RWPE1 (cell line): ENCODE measurements around the gene ITGB7.
A peak's percentile ranks its signal among the peaks of the same experiment; 100 is the strongest.

Experiments
- CTCF ChIA-PET: fragments of 350-600 bp; sonication (Branson Sonifier 250); formaldehyde crosslinking; extraction: SDS; loops from one replicate; lab custom pipeline; 2021; lab: Yijun Ruan, JAX
- POLR2A ChIA-PET: fragments of 400-600 bp; formaldehyde crosslinking; extraction: SDS; loops from one replicate; lab custom pipeline; 2020; ENCODE audit warnings: antibody characterized with exemption; ENCODE audit not compliant: low non-redundant PET; lab: Yijun Ruan, JAX
- DNase-seq: peaks from one replicate; pipeline ENCODE4 v3.0.0; 2012; ENCODE audit warnings: low spot score
- H3K27ac ChIP-seq: fragments of 450-650 bp; 2 replicates; pipeline ENCODE4 v1.5.1; 2017
- TF ChIP-seq, protein P1 (sequence below): fragments of 450-650 bp; conservative IDR thresholded peaks from 2 replicates; pipeline ENCODE4 v1.5.1; 2017; ENCODE audit warnings: low read depth, mild to moderate bottlenecking

ITGB7 gene

DNA sequence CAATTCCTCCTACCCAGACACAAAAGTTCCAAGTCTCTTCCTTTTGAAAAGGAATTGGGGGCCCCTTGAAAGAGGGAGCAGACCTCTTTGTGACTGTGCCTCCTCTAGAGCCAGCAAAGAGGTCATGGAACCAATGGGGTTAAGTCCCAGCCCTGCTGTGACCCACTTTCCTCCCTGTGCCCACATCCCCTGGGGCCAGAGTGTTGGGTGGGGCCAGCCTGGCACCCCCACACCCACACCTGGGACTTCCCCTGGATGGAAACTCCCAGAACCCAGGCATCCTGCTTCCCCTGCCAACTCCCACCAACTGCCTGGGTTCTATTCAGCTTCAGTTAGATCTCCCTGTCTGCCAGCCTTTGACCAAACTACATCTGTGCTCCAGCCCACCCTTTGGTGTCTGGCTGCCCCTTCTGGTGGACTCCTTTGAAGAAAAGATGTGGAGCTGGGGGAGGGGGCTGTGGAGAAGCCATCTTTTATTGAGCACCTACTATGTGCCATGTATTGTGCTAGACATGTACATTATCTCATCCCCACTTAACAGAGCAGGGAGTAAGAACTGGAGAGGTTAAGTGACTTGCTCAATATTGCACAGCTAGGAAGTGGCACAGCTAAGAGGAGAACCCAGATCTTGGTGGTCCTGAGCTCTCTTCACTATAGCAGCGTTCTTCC lies 29.5 kb upstream of the ITGB7 start:
- H3K27ac ChIP-seq = peak overlapping the region; percentile 49
- ChIA-PET CTCF (interaction anchor here (0.9 kb wide), 1 partner anchor 15 kb away, joined by 3 read pairs; a partner anchor contains a TSS), POLR2A (no interaction called here)
- DNase-seq = no peak
- TF ChIP-seq, protein P1, sequence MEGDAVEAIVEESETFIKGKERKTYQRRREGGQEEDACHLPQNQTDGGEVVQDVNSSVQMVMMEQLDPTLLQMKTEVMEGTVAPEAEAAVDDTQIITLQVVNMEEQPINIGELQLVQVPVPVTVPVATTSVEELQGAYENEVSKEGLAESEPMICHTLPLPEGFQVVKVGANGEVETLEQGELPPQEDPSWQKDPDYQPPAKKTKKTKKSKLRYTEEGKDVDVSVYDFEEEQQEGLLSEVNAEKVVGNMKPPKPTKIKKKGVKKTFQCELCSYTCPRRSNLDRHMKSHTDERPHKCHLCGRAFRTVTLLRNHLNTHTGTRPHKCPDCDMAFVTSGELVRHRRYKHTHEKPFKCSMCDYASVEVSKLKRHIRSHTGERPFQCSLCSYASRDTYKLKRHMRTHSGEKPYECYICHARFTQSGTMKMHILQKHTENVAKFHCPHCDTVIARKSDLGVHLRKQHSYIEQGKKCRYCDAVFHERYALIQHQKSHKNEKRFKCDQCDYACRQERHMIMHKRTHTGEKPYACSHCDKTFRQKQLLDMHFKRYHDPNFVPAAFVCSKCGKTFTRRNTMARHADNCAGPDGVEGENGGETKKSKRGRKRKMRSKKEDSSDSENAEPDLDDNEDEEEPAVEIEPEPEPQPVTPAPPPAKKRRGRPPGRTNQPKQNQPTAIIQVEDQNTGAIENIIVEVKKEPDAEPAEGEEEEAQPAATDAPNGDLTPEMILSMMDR = no peak

- TF ChIP-seq, protein P1 = no peak
- no peak for DNase-seq
- CTCF ChIA-PET = interaction anchor here (0.9 kb wide), 1 partner anchor 15 kb away, joined by 3 read pairs; a partner anchor contains a TSS
- H3K27ac ChIP-seq = peak overlapping the region; percentile 49
- POLR2A ChIA-PET = no interaction called here
Measured at GRCh38 chr12:53235742-53236442, 28.8 kb upstream of the ITGB7 start.

GRCh38 chr12:53235164-53235563 lies 28.1 kb upstream of the ITGB7 start:
- ChIA-PET CTCF (no interaction called here), POLR2A (no interaction called here)
- no peak for DNase-seq
- TF ChIP-seq, protein P1 = no peak
- peak overlapping the region; percentile 98 for H3K27ac ChIP-seq

- TF ChIP-seq, protein P1 = no peak
- no peak for DNase-seq
- POLR2A ChIA-PET = no interaction called here
- H3K27ac ChIP-seq = peak overlapping the region; percentile 98
- CTCF ChIA-PET = no interaction called here
Measured at GRCh38 chr12:53234271-53234914, 27.3 kb upstream of the ITGB7 start.

- TF ChIP-seq, protein P1 = no peak
- H3K27ac ChIP-seq = peak overlapping the region; percentile 98
- DNase-seq = no peak
- ChIA-PET CTCF (interaction anchor here (0.7 to 0.9 kb wide), 5 partner anchors 14 to 54 kb away, joined by 3 to 5 read pairs (median 3); partner anchors contain the start of gene ZNF740), POLR2A (no interaction called here)
Measured at GRCh38 chr12:53233671-53234121, 26.6 kb upstream of the ITGB7 start.

DNA sequence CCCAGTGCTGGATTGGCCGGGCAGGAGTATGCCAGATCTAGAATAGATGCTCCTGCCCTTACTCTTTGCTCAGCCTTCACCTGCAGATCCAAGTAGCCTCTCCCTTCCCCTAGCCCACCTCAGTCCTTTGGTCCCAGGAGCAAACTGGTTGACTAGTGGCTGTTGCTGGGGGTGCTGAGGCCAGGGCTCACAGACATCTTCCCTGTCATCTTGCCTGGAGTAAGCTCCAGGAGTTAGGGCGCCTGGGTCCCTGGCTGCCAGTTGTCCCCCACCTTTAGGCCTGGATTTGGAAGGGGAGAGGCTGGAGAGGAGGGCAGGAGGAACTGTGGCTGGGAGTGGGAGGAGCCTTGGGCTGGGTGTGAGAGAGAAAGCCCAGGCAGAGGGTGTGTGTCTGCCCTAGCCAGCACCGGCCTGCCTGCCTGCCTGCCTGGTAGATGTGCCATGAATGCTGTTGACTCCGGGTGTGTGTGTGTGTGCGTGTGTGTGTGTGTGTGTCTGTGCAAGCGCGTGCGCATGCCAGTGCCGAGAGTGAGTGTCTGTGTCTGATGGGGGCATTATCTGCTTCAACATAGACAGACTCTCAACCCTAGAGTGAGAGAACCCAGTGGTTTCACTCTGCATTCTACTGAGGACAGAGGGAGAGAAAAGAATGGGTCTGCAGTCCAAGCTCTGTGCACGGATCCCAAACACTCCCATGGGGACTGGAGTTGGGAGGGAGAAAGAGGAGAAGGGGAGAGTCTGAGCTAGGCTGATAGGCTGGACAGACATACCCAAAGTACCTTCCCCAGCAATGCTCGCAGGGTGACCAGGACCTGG lies 25.8 kb upstream of the ITGB7 start:
- CTCF ChIA-PET = interaction anchor here (0.6 to 0.9 kb wide), 6 partner anchors 13 to 89 kb away, joined by 3 to 5 read pairs (median 3); partner anchors contain the start of gene ZNF740
- POLR2A ChIA-PET = no interaction called here
- TF ChIP-seq, protein P1 = no peak
- peak; percentile 76 for DNase-seq
- H3K27ac ChIP-seq = peak overlapping the region; percentile 98
